GM23338 (cell line): Measurements from ENCODE around the gene JAZF1.

Source experiments
- CREB1 ChIP-seq: fragments of 250-450 bp; sonication (Bioruptor Pico); IDR thresholded peaks from 2 replicates; pipeline ENCODE4 v1.5.0; 2020; ENCODE audit warnings: low read depth, mild to moderate bottlenecking, moderate library complexity
- ETS1 ChIP-seq: IDR thresholded peaks from 2 replicates; pipeline ENCODE4 v1.6.1; 2016; ENCODE audit warnings: antibody characterized with exemption
- EZH2 ChIP-seq: fragments of 200-600 bp; sonication (generic); IDR thresholded peaks from one replicate; pipeline ENCODE4 v1.8.0; 2017; ENCODE audit warnings: antibody characterized with exemption, mild to moderate bottlenecking, low read depth; ENCODE audit not compliant: unreplicated experiment
- EZH2phosphoT487 ChIP-seq: fragments of 200-600 bp; sonication (generic); IDR thresholded peaks from one replicate; pipeline ENCODE4 v1.8.1; 2018; ENCODE audit warnings: antibody characterized with exemption; ENCODE audit not compliant: unreplicated experiment
- JUNB ChIP-seq: IDR thresholded peaks from one replicate; pipeline ENCODE4 v1.6.1; 2016; ENCODE audit warnings: antibody characterized with exemption; ENCODE audit not compliant: unreplicated experiment
- NANOG ChIP-seq: IDR thresholded peaks from 2 replicates; pipeline ENCODE4 v1.6.1; 2016; ENCODE audit warnings: antibody characterized with exemption, borderline replicate concordance
- POLR2AphosphoS5 ChIP-seq: IDR thresholded peaks from 2 replicates; pipeline ENCODE4 v1.6.1; 2016; ENCODE audit warnings: antibody characterized with exemption, low read depth
- REST ChIP-seq: IDR thresholded peaks from one replicate; pipeline ENCODE4 v1.6.1; 2018; ENCODE audit warnings: antibody characterized with exemption; ENCODE audit not compliant: unreplicated experiment
- STAT1 ChIP-seq: IDR thresholded peaks from one replicate; pipeline ENCODE4 v1.6.1; 2016; ENCODE audit warnings: antibody characterized with exemption; ENCODE audit not compliant: unreplicated experiment
- ZNF114 ChIP-seq: fragments of 250-450 bp; sonication (Bioruptor Pico); IDR thresholded peaks from 2 replicates; pipeline ENCODE4 v1.5.0; 2020; ENCODE audit warnings: mild to moderate bottlenecking, moderate library complexity
- ZNF331 ChIP-seq: fragments of 250-450 bp; sonication (Bioruptor Pico); IDR thresholded peaks from 2 replicates; pipeline ENCODE4 v1.5.0; 2020; ENCODE audit warnings: low read depth, mild to moderate bottlenecking, moderate library complexity
- ZNF462 ChIP-seq: fragments of 250-450 bp; sonication (Bioruptor Pico); IDR thresholded peaks from 2 replicates; pipeline ENCODE4 v1.5.0; 2020; ENCODE audit warnings: mild to moderate bottlenecking, moderate library complexity
- TF ChIP-seq, protein P1 (sequence below), 2 experiments: fragments of 200-600 bp in 1 of 2; sonication (generic) in 1 of 2; conservative IDR thresholded peaks; 2 replicates each; pipeline versions ENCODE4 v1.5.1 to v1.6.1; 2016 to 2017; ENCODE audit warnings: antibody characterized with exemption in 2 of 2, low read depth in 2 of 2, mild to moderate bottlenecking in 2 of 2, moderate library complexity in 1 of 2

GRCh38 chr7:28222636-28223035, 42.0 kb upstream of the JAZF1 start:
- no peak for TF ChIP-seq POLR2AphosphoS5
- TF ChIP-seq, protein P1, sequence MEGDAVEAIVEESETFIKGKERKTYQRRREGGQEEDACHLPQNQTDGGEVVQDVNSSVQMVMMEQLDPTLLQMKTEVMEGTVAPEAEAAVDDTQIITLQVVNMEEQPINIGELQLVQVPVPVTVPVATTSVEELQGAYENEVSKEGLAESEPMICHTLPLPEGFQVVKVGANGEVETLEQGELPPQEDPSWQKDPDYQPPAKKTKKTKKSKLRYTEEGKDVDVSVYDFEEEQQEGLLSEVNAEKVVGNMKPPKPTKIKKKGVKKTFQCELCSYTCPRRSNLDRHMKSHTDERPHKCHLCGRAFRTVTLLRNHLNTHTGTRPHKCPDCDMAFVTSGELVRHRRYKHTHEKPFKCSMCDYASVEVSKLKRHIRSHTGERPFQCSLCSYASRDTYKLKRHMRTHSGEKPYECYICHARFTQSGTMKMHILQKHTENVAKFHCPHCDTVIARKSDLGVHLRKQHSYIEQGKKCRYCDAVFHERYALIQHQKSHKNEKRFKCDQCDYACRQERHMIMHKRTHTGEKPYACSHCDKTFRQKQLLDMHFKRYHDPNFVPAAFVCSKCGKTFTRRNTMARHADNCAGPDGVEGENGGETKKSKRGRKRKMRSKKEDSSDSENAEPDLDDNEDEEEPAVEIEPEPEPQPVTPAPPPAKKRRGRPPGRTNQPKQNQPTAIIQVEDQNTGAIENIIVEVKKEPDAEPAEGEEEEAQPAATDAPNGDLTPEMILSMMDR (conservative IDR thresholded peaks at IDR 0.05; ENCODE audit: low read depth in 2 of 2): no peak
- TF ChIP-seq EZH2: no peak
- TF ChIP-seq JUNB: no peak
- no peak for TF ChIP-seq CREB1 (CRISPR knock-in tag)
- no peak for TF ChIP-seq EZH2phosphoT487
- no peak for TF ChIP-seq REST
- no peak for TF ChIP-seq ETS1
- no peak for TF ChIP-seq ZNF114 (CRISPR knock-in tag)
- TF ChIP-seq NANOG: no peak
- no peak for TF ChIP-seq STAT1
- no peak for TF ChIP-seq ZNF331
- TF ChIP-seq ZNF462 (CRISPR knock-in tag): no peak
